GM21526 (cell line): Measurements from ENCODE around the gene COLEC12.

Source experiments
- ATAC-seq: cut with Tn5 transposase; IDR thresholded peaks from one replicate; pipeline ENCODE4 v1.9.1; 2021; ENCODE audit warnings: moderate library complexity; ENCODE audit not compliant: unreplicated experiment, low FRiP score

The COLEC12 gene

DNA sequence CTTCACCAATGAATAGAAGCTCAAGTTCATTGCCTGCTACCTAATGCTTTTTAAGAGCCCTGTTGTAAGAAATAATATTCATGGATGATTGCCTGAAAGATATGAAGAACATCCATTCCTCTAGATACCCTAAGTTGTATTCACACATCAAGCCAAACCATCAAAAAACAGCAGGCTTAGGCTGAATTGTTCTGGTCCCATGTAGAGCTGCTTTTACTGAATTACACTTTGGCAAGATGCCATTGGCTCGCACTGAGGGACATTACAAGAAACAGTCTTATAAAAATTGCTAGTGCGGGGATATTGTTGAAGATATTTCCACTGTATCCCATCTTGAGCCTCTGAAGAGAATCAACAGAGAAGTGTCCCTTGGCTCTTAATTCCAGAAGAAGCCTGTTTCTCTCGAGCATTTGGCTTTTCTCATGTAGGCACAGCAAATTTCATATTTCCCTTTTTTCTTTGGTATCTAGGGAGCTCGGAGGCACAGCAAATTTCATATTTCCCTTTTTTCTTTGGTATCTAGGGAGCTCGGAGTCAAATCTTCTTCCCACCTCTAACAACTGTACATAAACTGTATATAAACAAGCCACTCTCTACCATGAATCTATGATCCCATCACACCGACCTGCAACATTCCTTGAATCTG is 107.5 kb downstream of the COLEC12 start:
- ATAC-seq = no peak

- ATAC-seq = no peak
Measured at GRCh38 chr18:390741-391478, 109.6 kb downstream of the COLEC12 start.

- no peak for ATAC-seq
Measured at GRCh38 chr18:389658-390357, 110.7 kb downstream of the COLEC12 start.

- ATAC-seq = no peak
Measured at GRCh38 chr18:388200-388599, 112.3 kb downstream of the COLEC12 start.

GRCh38 chr18:386994-387393 is 113.5 kb downstream of the COLEC12 start:
- ATAC-seq = no peak

- ATAC-seq = no peak
Measured at GRCh38 chr18:384897-385296, 115.6 kb downstream of the COLEC12 start.

DNA sequence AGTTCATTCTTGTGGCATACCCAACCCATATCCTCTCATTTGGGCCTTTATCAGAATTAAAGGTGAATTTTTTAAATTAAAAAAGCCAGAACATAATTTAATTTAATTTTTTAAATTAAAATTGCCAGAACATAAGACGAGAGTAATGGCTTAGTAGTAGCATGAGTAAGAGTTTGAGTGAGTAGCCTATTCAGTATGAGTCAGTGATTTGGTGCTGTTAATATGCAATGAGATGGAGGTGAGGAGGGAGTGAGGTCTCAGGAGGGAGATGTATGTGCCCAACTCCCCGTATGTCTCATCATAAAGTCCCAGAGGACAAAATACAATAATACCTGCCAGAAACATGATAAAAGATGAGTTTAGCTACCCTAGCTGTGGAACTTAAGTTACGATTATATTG is 117.4 kb downstream of the COLEC12 start:
- ATAC-seq = no peak

GRCh38 chr18:382423-382984 is 118.0 kb downstream of the COLEC12 start:
- ATAC-seq = no peak

DNA sequence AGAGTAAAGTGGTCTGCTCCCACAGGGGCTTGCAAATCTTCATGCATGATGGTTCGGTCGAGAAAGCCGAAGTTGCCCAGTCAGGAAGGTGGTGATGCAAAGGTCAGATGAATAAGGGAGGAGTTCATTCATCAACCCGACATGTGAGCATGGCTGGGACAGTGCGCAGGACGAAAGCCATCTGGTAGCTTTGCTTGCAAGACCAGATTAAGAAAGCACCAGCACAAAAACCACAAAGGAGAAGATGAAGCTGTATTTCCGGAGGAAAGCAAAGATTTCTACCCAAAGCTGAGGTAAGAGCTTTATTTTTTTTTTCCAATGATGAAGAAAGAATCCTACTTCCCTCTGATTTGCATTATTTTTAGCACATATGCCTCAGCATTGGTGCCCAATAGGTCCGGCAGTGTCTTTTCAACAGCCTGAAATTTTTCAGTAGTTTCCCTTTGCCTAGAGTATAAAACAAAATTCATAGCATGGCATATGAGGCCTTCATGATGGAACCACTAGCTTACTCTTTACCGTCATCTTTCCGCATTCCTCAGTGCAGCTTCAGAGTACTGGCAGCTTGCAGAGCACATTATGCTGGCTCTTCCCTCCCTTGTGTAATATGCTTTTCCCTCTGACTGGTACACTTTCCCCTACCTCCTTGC is 120.7 kb downstream of the COLEC12 start:
- no peak for ATAC-seq

DNA sequence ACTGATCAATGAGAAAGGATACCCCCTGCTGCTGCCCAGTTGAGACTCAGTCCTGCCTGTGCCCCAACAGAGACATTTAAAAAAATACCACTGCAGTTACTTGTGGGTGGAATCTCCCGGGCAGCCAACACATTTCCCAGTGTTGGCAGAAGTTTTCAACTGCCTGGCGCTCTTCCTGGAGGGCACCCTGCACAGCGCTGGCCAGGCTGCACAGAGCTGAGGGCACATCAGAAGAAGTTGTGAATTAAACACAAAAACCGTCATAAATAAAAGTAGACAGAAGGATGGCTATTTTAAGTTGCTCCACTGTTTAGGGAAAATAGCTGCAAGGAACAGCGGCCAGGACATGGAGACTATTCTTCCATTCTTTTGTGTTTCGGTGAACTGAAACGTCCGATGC is 122.4 kb downstream of the COLEC12 start:
- ATAC-seq = no peak

- no peak for ATAC-seq
Measured at GRCh38 chr18:377088-377487, 123.4 kb downstream of the COLEC12 start.

DNA sequence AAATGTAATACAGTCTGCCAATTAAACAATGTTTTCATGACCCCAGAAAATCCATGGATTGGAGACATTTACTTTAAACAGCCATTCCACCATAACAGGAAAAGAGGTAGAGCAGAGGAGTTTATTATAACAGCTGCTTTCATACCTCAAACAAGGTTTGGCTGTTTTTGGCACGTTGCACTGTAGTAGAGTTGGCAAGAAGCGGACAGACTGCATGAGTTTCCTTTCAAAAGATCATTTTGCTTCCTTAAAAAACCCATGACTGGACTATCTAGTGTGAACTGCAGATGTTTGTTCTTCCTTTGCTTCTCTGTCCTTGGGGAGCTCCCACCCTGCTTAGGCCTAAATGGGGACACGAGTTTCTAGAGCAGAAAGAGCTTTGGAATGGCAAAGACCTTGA is 124.2 kb downstream of the COLEC12 start:
- no peak for ATAC-seq

DNA sequence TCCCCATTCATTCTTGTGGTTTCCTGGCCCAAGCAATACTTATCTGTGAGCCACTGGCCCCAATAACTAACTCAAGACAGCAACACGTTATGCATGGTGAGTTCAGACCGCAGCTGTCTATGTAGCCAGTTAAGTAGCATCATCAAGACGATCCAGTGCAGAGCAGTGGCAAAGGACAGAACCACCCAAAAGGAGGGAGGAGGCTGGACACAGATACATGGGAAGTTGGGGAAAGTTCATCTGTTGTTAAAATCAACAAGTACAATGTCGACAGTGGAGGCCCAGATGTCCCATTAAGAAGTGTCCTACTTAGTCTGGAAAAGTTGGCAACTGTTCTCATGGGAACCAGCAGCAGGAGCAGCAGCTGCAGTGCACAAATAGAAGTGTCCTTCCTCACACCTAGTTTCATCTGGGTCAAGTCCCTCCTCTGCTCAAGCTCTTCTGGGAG is 125.8 kb downstream of the COLEC12 start:
- ATAC-seq = peak; percentile 65

- ATAC-seq = no peak
Measured at GRCh38 chr18:373780-374179, 126.7 kb downstream of the COLEC12 start.

DNA sequence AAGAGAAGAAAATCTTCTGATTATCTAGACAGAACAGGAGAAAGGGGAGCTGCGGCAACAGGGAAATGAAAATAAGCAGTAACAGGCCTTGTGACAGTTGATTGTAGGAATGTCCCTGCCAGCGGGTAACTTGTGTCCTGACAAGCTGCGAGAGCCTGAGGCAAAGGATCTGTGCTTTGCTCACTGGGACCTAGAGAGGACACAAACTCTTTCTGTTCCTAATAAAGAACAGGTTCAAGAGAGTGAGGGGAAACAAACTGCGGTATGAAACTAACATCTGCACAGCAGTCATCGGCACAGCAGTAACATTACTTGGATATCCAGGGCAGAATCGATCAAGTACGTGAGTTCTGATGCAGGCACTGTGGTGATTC is 128.9 kb downstream of the COLEC12 start:
- peak; percentile 46 for ATAC-seq

DNA sequence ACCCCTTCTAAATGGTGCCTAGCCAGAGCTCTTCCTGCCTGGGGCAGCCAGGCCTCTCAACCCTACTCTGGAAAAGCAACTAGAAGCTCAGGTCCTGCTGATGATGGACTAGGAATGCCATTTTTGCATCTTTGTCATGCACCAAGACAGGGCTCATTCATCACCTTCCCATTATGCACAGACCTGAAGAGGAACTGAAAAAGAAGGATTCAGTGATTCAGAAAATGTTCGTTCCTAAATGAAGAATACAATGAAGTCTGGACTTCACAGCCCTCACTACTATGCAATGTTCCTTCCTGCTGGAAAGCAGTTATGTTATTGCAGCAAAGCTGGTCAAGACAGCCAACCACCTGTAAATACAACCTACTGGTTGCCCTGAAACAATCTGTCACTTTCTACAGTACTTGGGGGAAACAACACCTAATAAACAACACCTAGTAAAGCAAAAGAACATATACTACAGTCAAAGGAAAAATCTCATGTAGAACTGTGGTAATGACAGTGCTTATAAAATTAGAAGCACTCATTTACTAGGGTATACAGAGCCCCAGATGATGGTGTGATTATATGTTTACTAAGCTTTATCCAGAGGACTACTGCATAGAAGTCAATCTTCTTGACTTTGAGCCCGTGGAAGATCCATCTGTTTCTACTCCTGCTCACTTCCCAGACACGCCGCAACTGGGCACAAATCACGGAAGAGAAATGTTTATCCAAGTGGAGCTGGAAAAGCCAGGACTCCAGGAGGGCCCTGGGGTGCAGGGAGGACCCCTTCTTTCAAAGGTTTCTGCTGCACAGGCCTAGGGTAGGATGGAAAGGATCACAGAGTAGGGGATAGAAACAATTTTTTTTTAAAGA is 129.5 kb downstream of the COLEC12 start:
- no peak for ATAC-seq

DNA sequence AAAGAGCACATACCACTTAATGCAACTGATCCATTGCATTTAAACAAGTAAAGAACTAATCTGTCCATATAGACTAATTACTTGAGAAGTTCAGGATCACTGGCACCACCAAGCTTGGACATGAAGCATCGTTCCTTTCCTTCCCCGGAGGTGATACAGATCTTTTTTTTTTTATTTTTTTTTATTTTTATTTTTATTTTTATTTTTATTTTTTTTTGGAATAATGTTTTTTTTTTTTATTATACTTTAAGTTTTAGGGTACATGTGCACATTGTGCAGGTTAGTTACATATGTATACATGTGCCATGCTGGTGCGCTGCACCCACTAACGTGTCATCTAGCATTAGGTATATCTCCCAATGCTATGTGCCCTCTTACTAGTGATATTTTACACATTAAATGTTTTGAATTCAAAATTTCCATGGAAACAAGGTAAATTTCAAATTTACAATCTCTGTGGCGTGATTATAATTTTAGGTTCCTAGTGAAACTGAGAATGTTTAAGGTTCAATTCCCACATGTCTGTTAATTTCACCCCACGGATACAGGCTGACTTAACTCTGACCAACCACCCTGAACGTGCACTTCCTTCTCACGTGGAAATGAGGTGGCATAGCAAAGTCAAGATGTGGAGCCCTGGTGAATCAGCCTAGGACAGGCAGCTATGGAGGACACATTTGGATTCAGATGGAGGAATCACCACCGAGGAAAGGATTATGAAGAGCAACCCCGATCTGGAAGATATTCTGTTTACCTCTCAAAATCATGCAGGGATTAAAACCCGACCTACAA is 131.1 kb downstream of the COLEC12 start:
- no peak for ATAC-seq

DNA sequence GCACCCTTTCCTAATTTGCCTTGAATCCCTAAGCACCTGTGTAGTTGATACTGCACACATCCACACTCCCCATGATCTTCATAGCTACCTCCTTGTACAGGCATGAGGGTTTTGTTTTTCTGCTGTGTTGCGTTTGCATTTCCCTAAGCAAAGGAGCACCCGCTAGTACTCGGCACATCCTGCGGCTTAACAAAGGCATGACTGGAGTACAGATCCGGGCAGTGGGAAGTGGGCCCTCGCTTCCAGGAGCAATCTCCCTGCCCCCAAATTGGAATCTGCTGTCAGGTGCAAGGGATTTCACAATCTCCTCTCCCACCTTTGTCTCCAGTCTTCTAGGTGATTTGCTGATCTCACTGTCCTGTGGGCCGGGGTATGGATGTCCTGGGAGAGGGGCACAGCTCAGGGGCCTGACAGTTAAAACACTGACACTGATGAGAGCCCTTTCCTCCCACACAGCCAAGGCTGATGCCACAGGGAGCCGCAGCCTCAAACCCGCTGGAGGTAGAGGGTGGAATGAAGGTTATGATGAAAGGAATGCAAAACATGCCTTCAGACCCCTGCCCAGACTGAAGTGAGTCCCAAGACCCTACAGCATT is 133.9 kb downstream of the COLEC12 start:
- ATAC-seq = no peak

GRCh38 chr18:365651-366050 is 134.8 kb downstream of the COLEC12 start:
- no peak for ATAC-seq
